Neuronal stem cell (in vitro differentiated cells): Measurements from ENCODE around the gene EMSY.
"Not testable (repeated sequence)": the region's sequence is repeated elsewhere in the genome, so short reads cannot be mapped to it uniquely, and the experiment has no call there.

Source experiments
- DNase-seq: peaks from one replicate; pipeline ENCODE4 v3.0.0-alpha.2; 2013; ENCODE audit warnings: low spot score
- H2AFZ ChIP-seq: one replicate; pipeline ENCODE4 v1.6.1; 2013; ENCODE audit warnings: mild to moderate bottlenecking, low read length, inconsistent platforms
- H2AK5ac ChIP-seq: 2 replicates; pipeline ENCODE4 v1.6.1; 2013; ENCODE audit warnings: low read depth, mild to moderate bottlenecking, inconsistent platforms, low read length, moderate library complexity, mixed read lengths
- H2BK120ac ChIP-seq: 2 replicates; pipeline ENCODE4 v1.6.1; 2013; ENCODE audit warnings: low read depth, mild to moderate bottlenecking, inconsistent platforms, low read length, moderate library complexity, mixed read lengths
- H2BK12ac ChIP-seq: one replicate; pipeline ENCODE4 v1.6.1; 2013; ENCODE audit warnings: low read length, inconsistent platforms
- H2BK15ac ChIP-seq: 2 replicates; pipeline ENCODE4 v1.6.1; 2013; ENCODE audit warnings: mild to moderate bottlenecking, low read length, inconsistent platforms, mixed read lengths
- H2BK5ac ChIP-seq: one replicate; pipeline ENCODE4 v1.6.1; 2013; ENCODE audit warnings: inconsistent platforms, mild to moderate bottlenecking, low read length, moderate library complexity
- H3K14ac ChIP-seq: one replicate; pipeline ENCODE4 v1.6.1; 2013; ENCODE audit warnings: low read length, inconsistent platforms
- H3K18ac ChIP-seq: 2 replicates; pipeline ENCODE4 v1.6.1; 2013; ENCODE audit warnings: low read length, inconsistent platforms
- H3K23ac ChIP-seq: 2 replicates; pipeline ENCODE4 v1.6.1; 2013; ENCODE audit warnings: low read depth, mild to moderate bottlenecking, mixed read lengths, low read length, inconsistent platforms; ENCODE audit not compliant: poor library complexity
- H3K27ac ChIP-seq: replicated peaks from 3 replicates; pipeline ENCODE4 v1.5.1; 2013; ENCODE audit warnings: low read length, inconsistent platforms
- H3K27me3 ChIP-seq, 3 experiments: 2 replicates each; pipeline ENCODE4 v1.6.1; 2013; ENCODE audit warnings: low read length in 3 of 3, mild to moderate bottlenecking in 2 of 3, inconsistent platforms in 1 of 3, low read depth in 1 of 3, mixed read lengths in 1 of 3, moderate library complexity in 1 of 3; ENCODE audit not compliant: control insufficient read depth in 3 of 3, insufficient read depth in 3 of 3
- H3K36me3 ChIP-seq, 2 donors: replicated peaks in 1 of 2; 2 replicates each; pipeline ENCODE4 v1.6.1; 2013; ENCODE audit warnings: low read length in 2 of 2; ENCODE audit not compliant: control insufficient read depth in 2 of 2, insufficient read depth in 2 of 2
- H3K4ac ChIP-seq: 2 replicates; pipeline ENCODE4 v1.6.1; 2013; ENCODE audit warnings: inconsistent platforms, mild to moderate bottlenecking, low read length, moderate library complexity
- H3K4me1 ChIP-seq, 2 donors: 1 replicate in 1 of 2; 2 replicates in 1 of 2; pipeline ENCODE4 v1.6.1; 2013; ENCODE audit warnings: low read length in 2 of 2, low read depth in 1 of 2; ENCODE audit not compliant: control insufficient read depth in 2 of 2, insufficient read depth in 1 of 2
- H3K4me2 ChIP-seq: one replicate; pipeline ENCODE4 v1.6.1; 2013; ENCODE audit warnings: mild to moderate bottlenecking, low read length, inconsistent platforms; ENCODE audit not compliant: insufficient read depth, poor library complexity, severe bottlenecking
- H3K4me3 ChIP-seq, 2 donors: 2 replicates each; pipeline ENCODE4 v1.5.1; 2013; ENCODE audit warnings: low read length in 2 of 2, mild to moderate bottlenecking in 2 of 2, inconsistent platforms in 1 of 2, moderate library complexity in 1 of 2
- H3K79me1 ChIP-seq: one replicate; pipeline ENCODE4 v1.6.1; 2013; ENCODE audit warnings: low read depth, mild to moderate bottlenecking, inconsistent platforms, low read length, moderate library complexity
- H3K9ac ChIP-seq: one replicate; pipeline ENCODE4 v1.6.1; 2013; ENCODE audit warnings: mild to moderate bottlenecking, low read depth, low read length, inconsistent platforms; ENCODE audit not compliant: poor library complexity
- H3K9me3 ChIP-seq, 2 donors: replicated peaks in 1 of 2; 2 replicates each; pipeline versions ENCODE3 to v1.6.1; 2013; ENCODE audit warnings: low read length in 2 of 2, mild to moderate bottlenecking in 2 of 2, inconsistent platforms in 1 of 2, low read depth in 1 of 2, mixed read lengths in 1 of 2, moderate library complexity in 1 of 2; ENCODE audit not compliant: control insufficient read depth in 2 of 2, insufficient read depth in 1 of 2
- H4K8ac ChIP-seq: one replicate; pipeline ENCODE4 v1.6.1; 2013; ENCODE audit warnings: low read depth, mild to moderate bottlenecking, inconsistent platforms, low read length, moderate library complexity
- H4K91ac ChIP-seq: one replicate; pipeline ENCODE4 v1.6.1; 2013; ENCODE audit warnings: low read length, low read depth, mild to moderate bottlenecking, inconsistent platforms; ENCODE audit not compliant: poor library complexity
- WGBS, 2 donors: extraction: QIAGEN DNeasy Blood & Tissue Kit; methylation state at CpG; one replicate each; pipeline ENCODE4 v1.1.7; 2013; ENCODE audit warnings: missing lambda C conversion rate in 2 of 2, mixed read lengths in 1 of 2; ENCODE audit not compliant: insufficient read length in 2 of 2, insufficient replicate concordance in 1 of 2; ENCODE audit errors: extremely low coverage in 2 of 2; 5-methylcytosine and 5-hydroxymethylcytosine counted together

Gene EMSY

GRCh38 chr11:76579752-76580151, 134.9 kb downstream of the EMSY start:
- Histone ChIP-seq H3K27ac (no peak overlapping the region), H3K9me3 (no peaks in the 10 kb centered on the region), H2BK15ac (no peak overlapping the region), H2BK120ac (no peak overlapping the region), H2AK5ac (no peak overlapping the region), H3K18ac (no peak overlapping the region), H2BK5ac (no peak overlapping the region), H2BK12ac (no peak overlapping the region), H3K79me1 (no peaks in the 10 kb centered on the region), H3K4me3 (peak overlapping the region in 1 of 2 donors; percentile 22), H3K9ac (no peak overlapping the region), H3K27me3 (no peaks in the 10 kb centered on the region), H3K14ac (no peak overlapping the region), H3K36me3 (no peaks in the 10 kb centered on the region), H4K8ac (no peak overlapping the region), H3K4me2 (no peak overlapping the region), H4K91ac (no peak overlapping the region), H3K4me1 (peaks cover 5 to 7% of the 10 kb centered on the region in 2 donors), H3K23ac (no peak overlapping the region), H3K4ac (no peak overlapping the region), H2AFZ (peak overlapping the region; percentile 80)
- WGBS, 2 donors = no CpG with 5 or more reads among the region's 5 CpGs
- no peak for DNase-seq

- not testable (repeated sequence) for H3K79me1 ChIP-seq, H2AK5ac ChIP-seq, H2BK5ac ChIP-seq, H3K27ac ChIP-seq, H3K4ac ChIP-seq, H3K18ac ChIP-seq, H2BK12ac ChIP-seq, H2AFZ ChIP-seq, H3K4me1 ChIP-seq, H3K9me3 ChIP-seq, H3K4me3 ChIP-seq, H3K4me2 ChIP-seq, DNase-seq, H3K27me3 ChIP-seq, H4K91ac ChIP-seq, H2BK120ac ChIP-seq, H3K14ac ChIP-seq, H3K36me3 ChIP-seq, H3K9ac ChIP-seq, H2BK15ac ChIP-seq, H4K8ac ChIP-seq, H3K23ac ChIP-seq
- no CpG with 5 or more reads among the region's 31 CpGs for WGBS, 2 donors
Observed at GRCh38 chr11:76582471-76582870, 137.7 kb downstream of the EMSY start.

- no peak overlapping the region for H2BK12ac ChIP-seq
- no peak overlapping the region for H3K9ac ChIP-seq
- no peak overlapping the region for H4K8ac ChIP-seq
- no CpG with 5 or more reads among the region's 5 CpGs for WGBS, 2 donors
- no peak overlapping the region for H3K4ac ChIP-seq
- no peaks in the 10 kb centered on the region for H3K36me3 ChIP-seq
- H3K9me3 ChIP-seq = no peaks in the 10 kb centered on the region
- H3K4me2 ChIP-seq = no peak overlapping the region
- H3K23ac ChIP-seq = no peak overlapping the region
- H3K79me1 ChIP-seq = no peaks in the 10 kb centered on the region
- no peak overlapping the region for H2BK15ac ChIP-seq
- H2AFZ ChIP-seq = no peak overlapping the region
- H4K91ac ChIP-seq = no peak overlapping the region
- no peak overlapping the region for H3K4me3 ChIP-seq
- H3K14ac ChIP-seq = no peak overlapping the region
- no peaks in the 10 kb centered on the region for H3K27me3 ChIP-seq
- DNase-seq = no peak
- H3K4me1 ChIP-seq = peaks cover 0 to 10% of the 10 kb centered on the region in 2 donors
- no peak overlapping the region for H2BK5ac ChIP-seq
- H3K18ac ChIP-seq = no peak overlapping the region
- no peak overlapping the region for H2BK120ac ChIP-seq
- no peak overlapping the region for H3K27ac ChIP-seq
- H2AK5ac ChIP-seq = no peak overlapping the region
Observed at GRCh38 chr11:76587820-76588454, 143.1 kb downstream of the EMSY start.

- Histone ChIP-seq H3K36me3 (no peaks in the 10 kb centered on the region), H2BK15ac (peak overlapping the region; percentile 29), H3K4ac (no peak overlapping the region), H3K4me1 (peaks cover 0 to 10% of the 10 kb centered on the region in 2 donors), H3K9ac (no peak overlapping the region), H2BK5ac (no peak overlapping the region), H2BK12ac (no peak overlapping the region), H3K14ac (no peak overlapping the region), H3K9me3 (no peaks in the 10 kb centered on the region), H3K18ac (peak overlapping the region; percentile 52), H3K4me3 (no peak overlapping the region), H2AK5ac (no peak overlapping the region), H3K27ac (no peak overlapping the region), H3K23ac (peak overlapping the region; percentile 92), H4K91ac (no peak overlapping the region), H2AFZ (no peak overlapping the region), H3K27me3 (no peaks in the 10 kb centered on the region), H3K79me1 (no peaks in the 10 kb centered on the region), H4K8ac (no peak overlapping the region), H2BK120ac (no peak overlapping the region), H3K4me2 (no peak overlapping the region)
- no peak for DNase-seq
- WGBS, 2 donors = no CpG with 5 or more reads among the region's 25 CpGs
Observed at GRCh38 chr11:76588455-76589325, 143.9 kb downstream of the EMSY start.
